T1000 (cell line): ENCODE measurements around the gene CARMIL1.

ENCODE experiments used
- DNase-seq: peaks from one replicate; lab custom pipeline; 2025; ENCODE audit warnings: mixed read lengths; lab: John Stamatoyannopoulos, UW

Gene CARMIL1

GRCh38 chr6:25311331-25311840 is 32.2 kb downstream of the CARMIL1 start:
- no peak for DNase-seq

GRCh38 chr6:25312034-25312620 is 33.0 kb downstream of the CARMIL1 start:
- no peak for DNase-seq

GRCh38 chr6:25312703-25313102 is 33.5 kb downstream of the CARMIL1 start:
- no peak for DNase-seq

- no peak for DNase-seq
These were observed 35.5 kb downstream of the CARMIL1 start for GRCh38 chr6:25314509-25315175.

GRCh38 chr6:25315194-25316177 is 36.3 kb downstream of the CARMIL1 start:
- DNase-seq = no peak

- no peak for DNase-seq
These were observed 37.5 kb downstream of the CARMIL1 start for GRCh38 chr6:25316626-25317025.

- no peak for DNase-seq
These were observed 39.4 kb downstream of the CARMIL1 start for GRCh38 chr6:25318589-25318988.

- DNase-seq = no peak
These were observed 41.3 kb downstream of the CARMIL1 start for GRCh38 chr6:25320459-25320858.

- DNase-seq = no peak
These were observed 43.5 kb downstream of the CARMIL1 start for GRCh38 chr6:25322692-25323091.

- no peak for DNase-seq
These were observed 45.0 kb downstream of the CARMIL1 start for GRCh38 chr6:25324066-25324762.

- DNase-seq = no peak
These were observed 47.0 kb downstream of the CARMIL1 start for GRCh38 chr6:25326126-25326525.

- no peak for DNase-seq
These were observed 47.8 kb downstream of the CARMIL1 start for GRCh38 chr6:25326960-25327359.

- DNase-seq = no peak
These were observed 48.3 kb downstream of the CARMIL1 start for GRCh38 chr6:25327432-25327831.

GRCh38 chr6:25329161-25329817 is 50.1 kb downstream of the CARMIL1 start:
- DNase-seq = no peak

GRCh38 chr6:25329982-25330381 is 50.8 kb downstream of the CARMIL1 start:
- no peak for DNase-seq

GRCh38 chr6:25330796-25331685 is 51.9 kb downstream of the CARMIL1 start:
- no peak for DNase-seq

- no peak for DNase-seq
These were observed 53.0 kb downstream of the CARMIL1 start for GRCh38 chr6:25332165-25332564.

- DNase-seq = no peak
These were observed 53.5 kb downstream of the CARMIL1 start for GRCh38 chr6:25332655-25333071.

GRCh38 chr6:25333471-25333870 is 54.3 kb downstream of the CARMIL1 start:
- no peak for DNase-seq

- no peak for DNase-seq
These were observed 55.6 kb downstream of the CARMIL1 start for GRCh38 chr6:25334793-25335192.
